Stomach (tissue), 4 donors: ENCODE results near the gene RET.

Experiments
- POLR2A ChIP-seq, 4 donors: fragments of 450-650 bp; IDR thresholded peaks; one replicate each; pipeline ENCODE4 v1.6.1; 2016; ENCODE audit warnings: antibody characterized with exemption in 4 of 4, control low read depth in 2 of 4, mild to moderate bottlenecking in 1 of 4, moderate library complexity in 1 of 4
- POLR2AphosphoS5 ChIP-seq, 3 donors: sonication (generic); formaldehyde crosslinking; IDR thresholded peaks; one replicate each; pipeline ENCODE4 v1.6.1; 2016; ENCODE audit warnings: antibody characterized with exemption in 3 of 3
- TF ChIP-seq, protein P1 (sequence below), 7 experiments: fragments of 450-650 bp in 4 of 7; fragments of 200-600 bp in 3 of 7; sonication (generic) in 3 of 7; IDR thresholded peaks; one replicate each; pipeline ENCODE4 v1.5.1; 2016 to 2019; ENCODE audit warnings: antibody characterized with exemption in 7 of 7, control low read depth in 2 of 7, mild to moderate bottlenecking in 1 of 7

GRCh38 chr10:43124094-43124521, 47.2 kb downstream of the RET start:
- TF ChIP-seq, protein P1, sequence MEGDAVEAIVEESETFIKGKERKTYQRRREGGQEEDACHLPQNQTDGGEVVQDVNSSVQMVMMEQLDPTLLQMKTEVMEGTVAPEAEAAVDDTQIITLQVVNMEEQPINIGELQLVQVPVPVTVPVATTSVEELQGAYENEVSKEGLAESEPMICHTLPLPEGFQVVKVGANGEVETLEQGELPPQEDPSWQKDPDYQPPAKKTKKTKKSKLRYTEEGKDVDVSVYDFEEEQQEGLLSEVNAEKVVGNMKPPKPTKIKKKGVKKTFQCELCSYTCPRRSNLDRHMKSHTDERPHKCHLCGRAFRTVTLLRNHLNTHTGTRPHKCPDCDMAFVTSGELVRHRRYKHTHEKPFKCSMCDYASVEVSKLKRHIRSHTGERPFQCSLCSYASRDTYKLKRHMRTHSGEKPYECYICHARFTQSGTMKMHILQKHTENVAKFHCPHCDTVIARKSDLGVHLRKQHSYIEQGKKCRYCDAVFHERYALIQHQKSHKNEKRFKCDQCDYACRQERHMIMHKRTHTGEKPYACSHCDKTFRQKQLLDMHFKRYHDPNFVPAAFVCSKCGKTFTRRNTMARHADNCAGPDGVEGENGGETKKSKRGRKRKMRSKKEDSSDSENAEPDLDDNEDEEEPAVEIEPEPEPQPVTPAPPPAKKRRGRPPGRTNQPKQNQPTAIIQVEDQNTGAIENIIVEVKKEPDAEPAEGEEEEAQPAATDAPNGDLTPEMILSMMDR (IDR thresholded peaks at IDR 0.05) = no peak
- TF ChIP-seq POLR2AphosphoS5 (IDR thresholded peaks at IDR 0.05) = no peak
- TF ChIP-seq POLR2A (IDR thresholded peaks at IDR 0.05) = no peak
